A673 (cell line): ENCODE measurements around the gene ZSCAN30. TPM values are rescaled to one million over a fixed set of nuclear protein-coding genes. Genes with fewer than 3 reads are reported as not detected.

Experiments
- BruUV-seq: library from RNA; stranded (reverse); fragments of 400-500 nt; replicated peaks from 2 replicates; lab custom pipeline; 2021; lab: Mats Ljungman, UMichigan
- CTCF ChIA-PET: fragments of 300-600 bp; sonication (Branson Sonifier 250); formaldehyde crosslinking; loops from one replicate; lab custom pipeline; 2022; ENCODE audit warnings: antibody characterized with exemption; lab: Charles Lee
- POLR2A ChIA-PET: fragments of 300-600 bp; sonication (Branson Sonifier 250); formaldehyde crosslinking; loops from one replicate; lab custom pipeline; 2022; ENCODE audit warnings: antibody characterized with exemption; ENCODE audit not compliant: low non-redundant PET; lab: Charles Lee
- DNase-seq: peaks from one replicate; pipeline ENCODE4 v3.0.0-alpha.2; 2015; ENCODE audit warnings: low spot score
- H3K27ac ChIP-seq: fragments of 200-600 bp; sonication (generic); 2 replicates; pipeline ENCODE4 v1.5.1; 2016; ENCODE audit warnings: mixed run types, low read depth, mild to moderate bottlenecking, mixed read lengths, antibody characterized with exemption, low read length; ENCODE audit not compliant: poor library complexity, severe bottlenecking
- H3K27me3 ChIP-seq: fragments of 200-600 bp; sonication (generic); replicated peaks from 2 replicates; pipeline ENCODE4 v1.6.1; 2017; ENCODE audit warnings: mixed run types, low read depth, mild to moderate bottlenecking, mixed read lengths, antibody characterized with exemption, low read length; ENCODE audit not compliant: insufficient read depth, poor library complexity
- H3K36me3 ChIP-seq: fragments of 200-600 bp; sonication (generic); 2 replicates; pipeline ENCODE4 v1.6.1; 2016; ENCODE audit warnings: mixed run types, mild to moderate bottlenecking, mixed read lengths, antibody characterized with exemption, low read length; ENCODE audit not compliant: insufficient read depth, poor library complexity, severe bottlenecking
- H3K4me1 ChIP-seq: fragments of 200-600 bp; sonication (generic); 2 replicates; pipeline ENCODE4 v1.6.1; 2017; ENCODE audit warnings: mixed run types, mild to moderate bottlenecking, mixed read lengths, antibody characterized with exemption, low read length; ENCODE audit not compliant: insufficient read depth, poor library complexity, severe bottlenecking
- H3K4me3 ChIP-seq: fragments of 200-600 bp; sonication (generic); 2 replicates; pipeline ENCODE4 v1.5.1; 2016; ENCODE audit warnings: low read depth, mixed run types, mild to moderate bottlenecking, mixed read lengths, low read length; ENCODE audit not compliant: poor library complexity, severe bottlenecking
- H3K9me3 ChIP-seq: fragments of 200-600 bp; sonication (generic); 2 replicates; pipeline ENCODE4 v1.6.1; 2016; ENCODE audit warnings: mixed run types, low read depth, mild to moderate bottlenecking, mixed read lengths, antibody characterized with exemption, low read length; ENCODE audit not compliant: poor library complexity, severe bottlenecking
- EZH2 ChIP-seq: fragments of 200-600 bp; sonication (generic); IDR thresholded peaks from 2 replicates; pipeline ENCODE4 v1.6.1; 2017; ENCODE audit warnings: borderline replicate concordance, low read depth, mild to moderate bottlenecking, mixed read lengths, antibody characterized with exemption, low read length; ENCODE audit not compliant: poor library complexity, severe bottlenecking
- intact Hi-C: fragments of 100-400 bp; cut with micrococcal nuclease; formaldehyde crosslinking; loops from one replicate; pipeline ENCODE4 v1.10.0; 2022; ENCODE audit not compliant: unreplicated experiment
- total RNA-seq: library from RNA; stranded (reverse); gene quantifications from 2 replicates; pipeline ENCODE4 v1.2.3, GENCODE V29; 2021
- TF ChIP-seq, protein P1 (sequence below): fragments of 300-800, 200-600 bp; sonication (generic); conservative IDR thresholded peaks from 2 replicates; pipeline ENCODE4 v1.5.1; 2017; ENCODE audit warnings: low read depth, mild to moderate bottlenecking, antibody characterized with exemption, low read length, moderate library complexity, mixed read lengths

ZSCAN30 gene
- total RNA-seq, 1 experiment from 2014 or later, result 17.0 TPM

DNA sequence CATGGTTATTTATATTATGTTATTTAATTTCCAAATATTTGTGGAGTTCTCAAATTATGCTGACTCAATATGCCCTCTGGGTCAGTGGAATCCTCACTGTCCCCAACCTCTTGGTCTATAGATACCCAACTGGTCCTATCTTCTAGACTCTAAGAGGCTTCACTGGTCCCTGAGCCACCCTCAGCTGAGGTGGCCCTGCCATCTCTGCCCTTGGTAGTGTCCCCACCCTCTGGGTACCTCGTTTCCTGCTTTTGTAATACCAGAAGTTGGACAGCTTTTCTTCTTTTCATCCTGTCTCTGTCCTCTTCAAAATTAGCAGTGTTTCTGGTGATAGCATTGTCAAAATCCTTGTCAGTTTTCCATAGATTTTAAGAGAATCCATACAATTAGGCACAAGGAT, 11.9 kb downstream of the ZSCAN30 start:
- POLR2A ChIA-PET, result no interaction called here
- no peak for DNase-seq
- Histone ChIP-seq H3K27me3 (no peaks in the 10 kb centered on the region), H3K36me3 (no peaks in the 10 kb centered on the region), H3K4me3 (no peak overlapping the region), H3K27ac (no peak overlapping the region), H3K4me1 (no peaks in the 10 kb centered on the region), H3K9me3 (peaks cover 4% of the 10 kb centered on the region)
- no TSS peak for BruUV-seq
- CTCF ChIA-PET, result no interaction called here
- no peak for TF ChIP-seq EZH2
- TF ChIP-seq, protein P1, sequence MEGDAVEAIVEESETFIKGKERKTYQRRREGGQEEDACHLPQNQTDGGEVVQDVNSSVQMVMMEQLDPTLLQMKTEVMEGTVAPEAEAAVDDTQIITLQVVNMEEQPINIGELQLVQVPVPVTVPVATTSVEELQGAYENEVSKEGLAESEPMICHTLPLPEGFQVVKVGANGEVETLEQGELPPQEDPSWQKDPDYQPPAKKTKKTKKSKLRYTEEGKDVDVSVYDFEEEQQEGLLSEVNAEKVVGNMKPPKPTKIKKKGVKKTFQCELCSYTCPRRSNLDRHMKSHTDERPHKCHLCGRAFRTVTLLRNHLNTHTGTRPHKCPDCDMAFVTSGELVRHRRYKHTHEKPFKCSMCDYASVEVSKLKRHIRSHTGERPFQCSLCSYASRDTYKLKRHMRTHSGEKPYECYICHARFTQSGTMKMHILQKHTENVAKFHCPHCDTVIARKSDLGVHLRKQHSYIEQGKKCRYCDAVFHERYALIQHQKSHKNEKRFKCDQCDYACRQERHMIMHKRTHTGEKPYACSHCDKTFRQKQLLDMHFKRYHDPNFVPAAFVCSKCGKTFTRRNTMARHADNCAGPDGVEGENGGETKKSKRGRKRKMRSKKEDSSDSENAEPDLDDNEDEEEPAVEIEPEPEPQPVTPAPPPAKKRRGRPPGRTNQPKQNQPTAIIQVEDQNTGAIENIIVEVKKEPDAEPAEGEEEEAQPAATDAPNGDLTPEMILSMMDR, result no peak
- intact Hi-C loops, result no loop called here

DNA sequence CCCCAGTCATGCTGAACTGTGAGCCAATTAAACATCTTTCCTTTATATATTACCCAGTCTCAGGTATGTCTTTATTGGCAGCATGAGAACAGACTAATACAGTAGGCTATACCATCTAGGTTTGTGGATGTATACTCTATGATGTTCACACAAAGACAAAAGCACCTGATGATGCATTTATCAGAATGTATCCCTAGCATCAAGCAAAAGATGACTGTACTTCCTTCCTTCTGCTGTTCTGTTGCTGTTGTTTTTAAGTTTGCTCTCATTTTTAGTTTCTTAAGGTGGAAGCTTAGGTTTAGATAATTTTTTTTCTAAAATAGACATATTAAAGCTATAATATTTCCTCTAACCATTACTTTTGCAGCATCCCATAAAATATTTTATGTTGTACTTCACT, 12.4 kb downstream of the ZSCAN30 start:
- Histone ChIP-seq H3K4me1 (no peaks in the 10 kb centered on the region), H3K9me3 (peaks cover 4% of the 10 kb centered on the region), H3K36me3 (no peaks in the 10 kb centered on the region), H3K4me3 (no peak overlapping the region), H3K27me3 (no peaks in the 10 kb centered on the region), H3K27ac (no peak overlapping the region)
- ChIA-PET CTCF (no interaction called here), POLR2A (no interaction called here)
- TF ChIP-seq EZH2, result no peak
- TF ChIP-seq, protein P1, result no peak
- BruUV-seq, result no TSS peak
- DNase-seq, result no peak
- intact Hi-C loops, result no loop called here

DNA sequence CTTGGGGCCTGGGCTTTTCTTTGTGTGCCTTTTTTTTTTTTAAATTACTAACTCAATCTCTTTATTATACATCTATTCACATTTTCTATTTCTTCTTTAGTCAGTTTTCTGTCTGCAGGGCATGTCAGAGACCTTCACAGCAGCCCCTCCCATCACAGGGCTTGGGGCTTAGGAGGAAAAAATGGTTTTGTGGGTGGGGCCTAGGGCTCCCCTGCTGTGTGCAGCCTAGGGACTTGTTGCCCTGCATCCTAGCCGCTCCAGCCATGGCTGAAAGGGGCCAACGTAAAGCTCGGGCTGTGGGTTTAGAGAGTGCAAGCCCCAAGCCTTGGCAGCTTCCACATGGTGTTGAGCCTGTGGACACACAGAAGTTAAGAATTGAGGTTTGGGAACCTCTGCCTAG, 13.8 kb downstream of the ZSCAN30 start:
- intact Hi-C loops, result no loop called here
- Histone ChIP-seq H3K36me3 (no peaks in the 10 kb centered on the region), H3K4me1 (no peaks in the 10 kb centered on the region), H3K27me3 (no peaks in the 10 kb centered on the region), H3K27ac (no peak overlapping the region), H3K4me3 (no peak overlapping the region), H3K9me3 (peaks cover 4% of the 10 kb centered on the region)
- TF ChIP-seq EZH2, result no peak
- TF ChIP-seq, protein P1, result no peak
- ChIA-PET CTCF (no interaction called here), POLR2A (no interaction called here)
- DNase-seq, result no peak
- no TSS peak for BruUV-seq
